Measurements from ENCODE around the gene TRPC4.

TRPC4 gene

DNA sequence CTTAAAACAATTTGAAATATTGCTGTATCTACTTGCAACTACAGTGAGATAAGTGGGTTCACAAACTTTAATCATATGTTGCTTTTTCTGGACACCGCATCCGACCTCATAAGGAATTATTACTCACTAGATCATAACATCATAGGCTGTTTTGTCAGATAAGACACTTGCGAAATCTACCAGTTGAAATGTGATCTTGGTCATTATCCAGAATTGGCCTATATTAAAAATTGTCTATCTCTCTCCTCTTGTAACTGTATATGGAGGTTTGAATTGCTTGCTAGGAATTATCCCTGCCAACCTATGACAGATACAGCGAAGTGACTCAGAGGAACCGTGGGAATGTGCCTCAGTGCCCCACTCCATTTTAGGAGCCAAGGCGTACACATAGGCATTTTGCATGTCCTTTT, 154.0 kb downstream of the TRPC4 start:
- no peak for DNase-seq

GRCh38 chr13:37709318-37709717, 160.3 kb downstream of the TRPC4 start:
- no peak for DNase-seq

- no peak for DNase-seq
Observed at GRCh38 chr13:37707739-37708500, 161.7 kb downstream of the TRPC4 start.

GRCh38 chr13:37706041-37706440, 163.5 kb downstream of the TRPC4 start:
- no peak for DNase-seq

GRCh38 chr13:37701972-37702371, 167.6 kb downstream of the TRPC4 start:
- DNase-seq: no peak

- DNase-seq: no peak
Observed at GRCh38 chr13:37701306-37701705, 168.3 kb downstream of the TRPC4 start.

- DNase-seq: no peak
Observed at GRCh38 chr13:37700887-37701286, 168.7 kb downstream of the TRPC4 start.

DNA sequence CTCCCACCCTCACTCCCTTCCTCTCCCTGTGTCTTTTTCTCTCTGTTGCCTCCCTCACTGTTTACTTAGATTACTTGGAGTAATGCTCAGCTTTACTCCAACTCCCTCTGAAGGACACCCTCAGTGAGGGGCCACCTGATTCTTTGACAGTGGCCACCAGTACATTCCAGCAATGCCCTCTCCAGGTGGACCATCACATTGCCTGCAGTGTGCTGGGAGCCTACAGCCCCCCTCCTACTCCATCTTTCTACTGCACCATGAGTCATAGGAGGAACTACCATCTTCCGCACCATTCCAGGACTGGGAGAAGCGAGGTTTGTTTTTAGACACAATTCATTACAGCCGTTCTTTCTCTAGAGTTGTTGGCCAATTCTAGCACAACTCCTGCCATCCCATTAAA, 174.4 kb downstream of the TRPC4 start:
- no peak for DNase-seq

DNA sequence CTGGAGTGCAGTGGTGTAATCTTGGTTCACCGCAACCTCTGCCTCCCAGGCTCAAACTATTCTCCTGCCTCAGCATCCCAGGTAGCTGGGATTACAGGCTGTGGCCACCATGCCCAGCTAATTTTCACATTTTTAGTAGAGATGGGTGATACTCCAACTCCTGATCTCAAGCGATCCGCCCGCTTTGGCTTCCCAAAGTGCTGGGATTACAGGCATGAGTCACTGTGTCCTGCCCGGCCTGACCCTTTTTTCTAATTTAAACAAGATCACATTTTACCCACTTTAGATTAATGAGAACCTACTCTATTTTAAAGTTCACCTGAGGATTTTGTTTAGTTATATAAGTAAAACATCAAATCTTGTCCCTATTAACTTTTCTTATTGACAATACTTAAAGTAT, 179.2 kb downstream of the TRPC4 start:
- no peak for DNase-seq

GRCh38 chr13:37686501-37686900, 183.1 kb downstream of the TRPC4 start:
- DNase-seq: no peak

GRCh38 chr13:37685206-37685605, 184.4 kb downstream of the TRPC4 start:
- DNase-seq: no peak

DNA sequence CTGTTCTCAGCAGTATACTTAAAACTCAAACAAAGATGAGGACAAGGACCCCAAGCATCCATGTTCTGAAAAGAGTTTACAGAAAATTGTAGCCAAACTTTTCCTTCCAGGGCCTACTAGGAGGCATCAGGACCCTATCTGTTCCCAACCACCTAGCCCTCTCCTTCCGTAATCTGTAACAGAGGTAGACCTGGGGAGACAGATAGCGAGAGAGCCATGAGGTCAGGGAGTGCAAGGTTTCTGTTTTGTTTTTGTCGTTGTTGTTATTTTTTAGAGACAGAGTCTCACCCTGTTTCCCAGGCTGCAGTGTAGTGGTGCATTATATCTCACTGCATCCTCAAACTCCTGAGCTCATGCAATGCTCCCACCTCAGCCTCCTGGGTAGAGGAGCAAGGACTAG, 187.1 kb downstream of the TRPC4 start:
- no peak for DNase-seq

DNA sequence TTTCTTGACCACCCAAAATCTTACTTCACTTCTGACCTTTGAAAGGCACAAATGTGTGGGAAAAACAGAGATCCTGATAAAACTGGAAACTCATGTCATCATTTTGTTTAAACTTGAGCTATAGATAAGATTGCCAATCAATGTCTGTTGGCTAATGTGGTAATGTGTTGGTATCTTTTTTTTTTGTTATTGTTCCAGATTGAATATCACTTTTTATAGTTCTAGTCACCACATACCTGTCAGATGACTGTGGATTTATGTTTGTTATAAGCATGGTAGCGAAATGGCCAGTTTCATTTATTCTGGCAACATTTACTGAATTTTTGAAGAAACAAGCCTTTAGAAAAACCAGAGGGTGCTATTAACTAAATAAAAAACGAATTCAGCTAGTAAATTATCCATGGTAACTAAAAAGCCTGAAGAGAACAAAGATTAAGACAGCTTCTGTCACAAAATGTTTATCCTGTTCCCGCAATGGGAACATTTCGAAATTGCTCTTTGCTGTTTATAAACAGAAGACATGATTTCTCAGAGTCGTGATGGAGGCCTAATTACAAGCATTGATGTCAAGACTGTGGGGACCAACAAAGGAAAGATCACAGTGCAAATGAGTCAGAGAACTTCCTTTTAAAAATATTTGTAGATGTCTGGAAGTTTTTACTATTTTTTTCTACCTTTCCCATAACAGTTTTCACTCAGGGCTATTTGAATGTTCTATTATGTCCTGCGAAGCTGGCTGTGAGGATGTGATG, 188.1 kb downstream of the TRPC4 start:
- DNase-seq: no peak

GRCh38 chr13:37680137-37680536, 189.4 kb downstream of the TRPC4 start:
- no peak for DNase-seq

- no peak for DNase-seq
Observed at GRCh38 chr13:37679043-37679442, 190.5 kb downstream of the TRPC4 start.

DNA sequence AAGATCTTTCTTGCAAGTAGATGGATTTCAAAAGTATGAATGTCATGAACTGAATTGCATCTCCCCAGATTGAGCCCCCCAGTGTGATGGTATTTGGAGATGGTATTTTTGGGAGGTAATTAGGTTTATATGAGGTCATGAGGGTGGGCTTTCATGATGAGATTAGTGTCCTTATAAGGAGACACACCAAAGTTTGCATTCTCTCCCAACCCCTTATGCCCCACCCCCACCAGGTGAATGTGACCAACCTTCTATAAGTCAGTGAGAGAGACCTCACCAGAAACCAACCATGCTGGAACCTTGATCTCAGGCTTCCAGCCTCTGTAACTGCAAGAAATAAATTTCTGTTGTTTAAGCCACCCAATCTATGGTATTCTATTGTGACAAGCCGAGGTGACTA, 199.7 kb downstream of the TRPC4 start:
- no peak for DNase-seq

DNA sequence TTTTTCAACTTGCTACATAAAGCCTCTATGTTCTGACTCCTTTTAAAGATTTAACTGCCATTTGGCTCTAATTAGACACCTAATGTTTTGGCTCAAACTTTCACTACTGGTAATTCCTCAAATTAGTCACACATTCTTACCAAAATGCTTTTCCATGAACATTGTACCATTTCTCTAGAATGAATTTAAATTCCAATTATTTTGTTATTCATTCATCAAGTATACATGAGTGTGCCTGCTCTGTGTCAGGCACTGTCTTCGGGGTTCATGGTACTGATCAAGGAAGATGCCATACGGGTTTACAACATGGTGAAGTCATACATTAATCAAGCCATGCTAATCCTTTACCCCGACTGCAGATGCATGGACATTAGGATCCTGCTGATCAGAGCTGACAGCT, 201.9 kb downstream of the TRPC4 start:
- no peak for DNase-seq

- no peak for DNase-seq
Observed at GRCh38 chr13:37666036-37666435, 203.5 kb downstream of the TRPC4 start.

GRCh38 chr13:37665420-37665819, 204.2 kb downstream of the TRPC4 start:
- DNase-seq: no peak

DNA sequence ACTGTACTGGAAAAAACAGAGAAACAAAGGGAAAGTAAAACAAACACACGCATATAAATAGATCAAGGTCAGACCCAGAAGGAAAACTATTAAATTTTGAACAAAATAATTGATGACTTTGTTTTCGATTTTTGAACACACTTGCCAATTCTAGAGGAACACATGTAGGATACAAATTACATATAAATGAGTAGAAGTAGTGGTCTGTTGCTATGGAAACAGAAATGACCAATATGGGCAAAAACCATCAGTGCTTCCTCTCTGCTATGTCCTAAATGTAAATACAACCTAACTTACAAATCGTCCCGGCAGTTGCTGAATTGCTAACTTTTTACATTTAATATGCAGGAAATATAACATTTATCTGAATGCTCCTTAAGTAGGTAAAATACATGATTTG, 205.8 kb downstream of the TRPC4 start:
- DNase-seq: no peak

DNA sequence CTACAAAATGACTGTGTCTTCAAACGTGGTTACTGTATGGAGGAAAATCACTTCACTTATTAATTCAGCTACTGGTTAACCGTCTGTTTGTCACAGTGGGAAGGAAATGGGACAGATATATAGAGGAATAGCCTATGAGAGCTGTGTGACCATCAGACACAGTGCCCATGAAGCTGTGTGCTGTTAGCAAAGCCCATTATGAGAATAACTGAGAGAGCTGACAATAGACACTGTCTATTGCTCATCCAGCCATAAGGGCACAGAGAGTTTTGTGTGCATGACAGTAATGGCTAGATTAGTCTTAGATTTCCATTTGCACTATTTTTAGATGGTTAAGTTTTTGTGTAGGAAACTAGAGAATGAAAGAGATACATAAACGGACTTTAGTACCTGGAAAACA, 206.9 kb downstream of the TRPC4 start:
- no peak for DNase-seq

- DNase-seq: no peak
Observed at GRCh38 chr13:37657956-37658355, 211.6 kb downstream of the TRPC4 start.

GRCh38 chr13:37657134-37657533, 212.4 kb downstream of the TRPC4 start:
- no peak for DNase-seq

- no peak for DNase-seq
Observed at GRCh38 chr13:37656247-37656940, 213.2 kb downstream of the TRPC4 start.
